Lower leg skin (tissue), 3 donors: ENCODE results near the gene SYNGR2.

Experiments
- POLR2A ChIP-seq, 2 donors: fragments of 450-650 bp; IDR thresholded peaks; one replicate each; pipeline ENCODE4 v1.6.1; 2016 to 2017; ENCODE audit warnings: antibody characterized with exemption in 2 of 2, mild to moderate bottlenecking in 1 of 2, moderate library complexity in 1 of 2
- TF ChIP-seq, protein P1 (sequence below), 3 donors: fragments of 450-650 bp; IDR thresholded peaks; one replicate each; pipeline ENCODE4 v1.5.1; 2016; ENCODE audit warnings: antibody characterized with exemption in 3 of 3, mild to moderate bottlenecking in 3 of 3, moderate library complexity in 2 of 3

DNA sequence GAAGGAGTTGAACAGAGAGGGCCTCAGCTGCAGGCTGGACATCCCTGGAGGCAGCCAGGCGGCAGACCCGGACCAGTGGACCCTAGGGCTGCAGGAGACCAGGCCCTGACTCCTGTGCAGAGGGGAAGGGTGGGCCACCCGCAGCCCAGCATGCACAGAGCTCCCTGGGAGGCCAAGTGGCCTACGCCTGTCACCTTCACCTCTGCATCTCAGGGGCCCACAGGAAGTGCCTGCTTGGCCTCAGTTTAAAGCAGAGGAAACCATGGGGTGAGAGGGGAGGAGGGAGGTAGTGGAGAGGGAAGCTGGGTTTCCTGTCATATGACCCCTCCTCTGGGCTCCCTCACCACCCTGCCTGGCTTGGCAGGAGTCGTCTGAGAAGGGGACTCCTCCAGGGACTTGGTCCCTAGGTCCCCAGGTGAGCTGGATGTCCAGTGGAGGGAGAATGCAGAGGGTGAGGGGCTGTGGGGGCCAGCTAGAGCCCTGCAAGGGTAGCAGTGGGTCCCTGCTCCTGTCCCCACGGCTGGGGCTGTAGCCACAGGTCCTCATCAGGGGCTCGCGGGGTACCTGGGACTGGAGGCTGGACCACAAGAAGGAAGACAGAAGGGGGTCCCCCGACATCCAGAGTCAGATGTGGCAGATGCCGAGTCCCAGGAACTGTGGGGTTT is 37.8 kb upstream of the SYNGR2 start, which contains the start of gene TMC8:
- TF ChIP-seq, protein P1, sequence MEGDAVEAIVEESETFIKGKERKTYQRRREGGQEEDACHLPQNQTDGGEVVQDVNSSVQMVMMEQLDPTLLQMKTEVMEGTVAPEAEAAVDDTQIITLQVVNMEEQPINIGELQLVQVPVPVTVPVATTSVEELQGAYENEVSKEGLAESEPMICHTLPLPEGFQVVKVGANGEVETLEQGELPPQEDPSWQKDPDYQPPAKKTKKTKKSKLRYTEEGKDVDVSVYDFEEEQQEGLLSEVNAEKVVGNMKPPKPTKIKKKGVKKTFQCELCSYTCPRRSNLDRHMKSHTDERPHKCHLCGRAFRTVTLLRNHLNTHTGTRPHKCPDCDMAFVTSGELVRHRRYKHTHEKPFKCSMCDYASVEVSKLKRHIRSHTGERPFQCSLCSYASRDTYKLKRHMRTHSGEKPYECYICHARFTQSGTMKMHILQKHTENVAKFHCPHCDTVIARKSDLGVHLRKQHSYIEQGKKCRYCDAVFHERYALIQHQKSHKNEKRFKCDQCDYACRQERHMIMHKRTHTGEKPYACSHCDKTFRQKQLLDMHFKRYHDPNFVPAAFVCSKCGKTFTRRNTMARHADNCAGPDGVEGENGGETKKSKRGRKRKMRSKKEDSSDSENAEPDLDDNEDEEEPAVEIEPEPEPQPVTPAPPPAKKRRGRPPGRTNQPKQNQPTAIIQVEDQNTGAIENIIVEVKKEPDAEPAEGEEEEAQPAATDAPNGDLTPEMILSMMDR (IDR thresholded peaks at IDR 0.05): no peak
- no peak for TF ChIP-seq POLR2A (IDR thresholded peaks at IDR 0.05)
